Measurements from ENCODE around the gene FADS3. TPM values are rescaled to one million over a fixed set of nuclear protein-coding genes. Genes with fewer than 3 reads are reported as not detected.

The FADS3 gene
- total and polyA plus RNA-seq, 2 donors (not counting 3 experiments of a cell fraction or from before 2014, with no cell fraction given) = 216 to 346 TPM

GRCh38 chr11:61836193-61836592 is 55.2 kb downstream of the FADS3 start:
- no peak overlapping the region for H2AFZ ChIP-seq (ENCODE audit: low read depth, low read length)
- intact Hi-C loops (cut with micrococcal nuclease) (no loop called here), dilution Hi-C loops (cut with MboI; ENCODE audit: extremely low pct_ligation_motif_present, low sequenced_read_pairs) (no loop called here)
- peak overlapping the region; percentile 98 for H3K27ac ChIP-seq (ENCODE audit: insufficient read depth, low read depth, low read length)
- TF ChIP-seq CTCF (IDR thresholded peaks at IDR 0.05; ENCODE audit: extremely low read depth in 1 of 2, insufficient read depth in 1 of 2, low read depth in 1 of 2, low read length in 2 of 2) (no peak), FOS (IDR thresholded peaks at IDR 0.05; ENCODE audit: borderline replicate concordance, insufficient read depth, low read length) (no peak), POLR2AphosphoS5 (IDR thresholded peaks at IDR 0.05; ENCODE audit: insufficient read depth, low read depth, low read length) (no peak), JUN (IDR thresholded peaks at IDR 0.05; ENCODE audit: borderline replicate concordance, insufficient read depth, insufficient read length, low read depth) (no peak), MYC (IDR thresholded peaks at IDR 0.05; ENCODE audit: low read depth, low read length) (no peak), MAX (IDR thresholded peaks at IDR 0.05; ENCODE audit: insufficient read depth, insufficient read length) (no peak), EZH2 (IDR thresholded peaks at IDR 0.05; ENCODE audit: borderline replicate concordance, low read depth, low read length, severe bottlenecking) (no peak), GATA2 (IDR thresholded peaks at IDR 0.05; ENCODE audit: insufficient read depth, insufficient read length, low read depth, low read length) (no peak), POLR2A (IDR thresholded peaks at IDR 0.05; ENCODE audit: low read depth, low read length) (no peak)
- no peaks in the 10 kb centered on the region for H4K20me1 ChIP-seq (replicated peaks; ENCODE audit: control insufficient read depth, extremely low read depth, insufficient read depth, low read length)
- H3K4me1 ChIP-seq (ENCODE audit: control insufficient read depth, extremely low read depth, insufficient read depth, low read length) = peaks cover 45% of the 10 kb centered on the region
- FAIRE-seq (peak; percentile 67), DNase-seq (ENCODE audit: low read depth, low spot score) (no peak)
- H3K9me1 ChIP-seq (replicated peaks; ENCODE audit: control insufficient read depth, extremely low read depth, insufficient read depth, low read length) = no peaks in the 10 kb centered on the region
- H3K4me3 ChIP-seq (replicated peaks in 1 of 3; ENCODE audit: insufficient read depth in 1 of 3, low read depth in 1 of 3, low read length in 3 of 3) = no peak overlapping the region
- no peak overlapping the region for H3K9ac ChIP-seq (replicated peaks; ENCODE audit: extremely low read depth, insufficient read depth, low read length)
- peaks cover 20 to 29% of the 10 kb centered on the region in 2 experiments for H3K36me3 ChIP-seq (ENCODE audit: control insufficient read depth in 2 of 2, extremely low read depth in 1 of 2, insufficient read depth in 2 of 2, low read length in 2 of 2)
- no TSS peak for BruUV-seq (replicated peaks)
- no peaks in the 10 kb centered on the region for H3K27me3 ChIP-seq (ENCODE audit: control insufficient read depth in 2 of 2, insufficient read depth in 2 of 2, low read length in 2 of 2)
- H3K4me2 ChIP-seq (ENCODE audit: insufficient read depth, low read length) = no peak overlapping the region
- no peaks in the 10 kb centered on the region for H3K9me3 ChIP-seq (replicated peaks; ENCODE audit: control insufficient read depth, insufficient read depth, low read length)
- H3K79me2 ChIP-seq (ENCODE audit: control insufficient read depth, insufficient read depth, low read length) = peaks cover 78% of the 10 kb centered on the region
- POLR2A ChIA-PET = no interaction called here
- CTCF ChIA-PET = interaction anchor here (5.7 kb wide), 1 partner anchor 39 kb away, joined by 38 read pairs; no protein-coding TSS in a partner anchor
